Measurements from ENCODE around the gene LCP1. TPM values are rescaled to one million over a fixed set of nuclear protein-coding genes. Genes with fewer than 3 reads are reported as not detected.

Gene LCP1
- total and polyA plus RNA-seq, 2 of the 13 experiments (the other 11 are each of a cell fraction or from before 2014, with no cell fraction given) = 1.6 TPM

GRCh38 chr13:46152627-46153328, 29.2 kb downstream of the LCP1 start:
- CTCF ChIA-PET (ENCODE audit: low intra/inter-chr PET ratio, low total read pairs) = no interaction called here
- BruUV-seq (replicated peaks) = no TSS peak
- Histone ChIP-seq H3K4me1 (ENCODE audit: insufficient read depth, low read length) (peaks cover 38% of the 10 kb centered on the region), H3K9ac (ENCODE audit: insufficient read depth, low read depth, low read length) (no peak overlapping the region), H3K9me3 (ENCODE audit: low read length) (no peaks in the 10 kb centered on the region), H3K79me2 (ENCODE audit: insufficient read depth, low read length) (no peaks in the 10 kb centered on the region), H4K20me1 (ENCODE audit: insufficient read depth, low read length) (no peaks in the 10 kb centered on the region), H3K27me3 (ENCODE audit: control insufficient read depth in 1 of 2, insufficient read depth in 2 of 2, low read length in 2 of 2) (no peaks in the 10 kb centered on the region), H3K27ac (ENCODE audit: extremely low read length, insufficient read depth, low read length) (no peak overlapping the region), H3K4me2 (ENCODE audit: low read depth, low read length) (0 out of 2 replicates have a peak overlapping the region, but pooled peaks have one; percentile 9), H3K4me3 (replicated peaks in 1 of 3; ENCODE audit: insufficient read depth in 1 of 3, low read depth in 2 of 3, low read length in 3 of 3) (no peak overlapping the region), H3K36me3 (replicated peaks in 1 of 2; ENCODE audit: control insufficient read depth in 1 of 2, insufficient read depth in 2 of 2, low read length in 2 of 2) (no peaks in the 10 kb centered on the region), H2AFZ (ENCODE audit: low read length) (no peak overlapping the region)
- 35% methylated on average over 6 of the region's 6 CpGs for WGBS (ENCODE audit: low lambda C conversion rate)
- FAIRE-seq = peak; percentile 76
- intact Hi-C loops (cut with micrococcal nuclease; ENCODE audit: unreplicated experiment) = no loop called here
- ATAC-seq = peak; percentile 47
- in situ Hi-C loops (cut with HindIII; ENCODE audit: extremely low pct_ligation_motif_present, low pct_unique_long_range_greater_than_20kb) = no loop called here
- DNase-seq (ENCODE audit: low spot score) = peak; percentile 47
- POLR2A ChIA-PET = no interaction called here
- peak; percentile 64; the same call in 1 of the 2 replicates for TF ChIP-seq NCOR1 (IDR thresholded peaks at IDR 0.05; ENCODE audit: borderline replicate concordance, low read length)
- 0 out of 2 replicates have a peak, but pooled peaks have one; percentile 21 for TF ChIP-seq SKIL (CRISPR knock-in tag; IDR thresholded peaks at IDR 0.05; ENCODE audit: borderline replicate concordance)
- TF ChIP-seq HNF4G (IDR thresholded peaks at IDR 0.05; ENCODE audit: borderline replicate concordance, low read depth, low read length) = peak; percentile 52
- no peak for TF ChIP-seq HNF4G (CRISPR knock-in tag; IDR thresholded peaks at IDR 0.05; ENCODE audit: borderline replicate concordance, low read depth)
- TF ChIP-seq RXRB (CRISPR knock-in tag; IDR thresholded peaks at IDR 0.05; ENCODE audit: borderline replicate concordance) = peak; percentile 54
- TF ChIP-seq SKI (IDR thresholded peaks at IDR 0.05; ENCODE audit: partially characterized antibody) = peak; percentile 74
- no peak for TF ChIP-seq SMAD3 (CRISPR knock-in tag; IDR thresholded peaks at IDR 0.05)
- TF ChIP-seq SALL1 (CRISPR knock-in tag; IDR thresholded peaks at IDR 0.05) = peak; percentile 58
- no peak for TF ChIP-seq CHD2 (IDR thresholded peaks at IDR 0.05; ENCODE audit: low read depth, low read length)
- peak; percentile 99 for TF ChIP-seq BCL6 (CRISPR knock-in tag; IDR thresholded peaks at IDR 0.05)
- TF ChIP-seq ZNF12 (CRISPR knock-in tag; IDR thresholded peaks at IDR 0.05) = no peak
- TF ChIP-seq RARA (CRISPR knock-in tag; IDR thresholded peaks at IDR 0.05) = peak; percentile 90
- TF ChIP-seq ZBTB33 (CRISPR knock-in tag; IDR thresholded peaks at IDR 0.05) = no peak
- TF ChIP-seq RXRA (CRISPR knock-in tag; IDR thresholded peaks at IDR 0.05) = peak; percentile 71; the same call in 1 of the 2 replicates
- no peak for TF ChIP-seq KLF11 (CRISPR knock-in tag; IDR thresholded peaks at IDR 0.05)
- no peak for TF ChIP-seq PAWR (CRISPR knock-in tag; IDR thresholded peaks at IDR 0.05; ENCODE audit: borderline replicate concordance)
- no peak for TF ChIP-seq SOX6 (IDR thresholded peaks at IDR 0.05)
- TF ChIP-seq SOX6 (CRISPR knock-in tag; IDR thresholded peaks at IDR 0.05) = peak; percentile 37; the same call in 1 of the 2 replicates
- TF ChIP-seq HNF1B (CRISPR knock-in tag; IDR thresholded peaks at IDR 0.05) = no peak
- TF ChIP-seq FOSL2 (CRISPR knock-in tag; IDR thresholded peaks at IDR 0.05) = peak; percentile 53; the same call in 1 of the 2 replicates
- peak; percentile 76 for TF ChIP-seq HNF4A (CRISPR knock-in tag; IDR thresholded peaks at IDR 0.05)
